GM12865 (cell line): ENCODE data around the gene SPTLC1.
"Not testable (repeated sequence)": the region's sequence is repeated elsewhere in the genome, so short reads cannot be mapped to it uniquely, and the experiment has no call there.

ENCODE experiments used
- DNase-seq: peaks from one replicate; pipeline ENCODE4 v3.0.0; 2010; ENCODE audit warnings: low read depth
- H3K4me3 ChIP-seq: 2 replicates; pipeline ENCODE4 v1.5.1; 2011; ENCODE audit warnings: mild to moderate bottlenecking, low read depth, low read length, control low read depth
- TF ChIP-seq, protein P1 (sequence below): IDR thresholded peaks from 2 replicates; pipeline ENCODE4 v1.5.1; 2011; ENCODE audit warnings: low read length, control low read depth, low read depth, inconsistent platforms; ENCODE audit not compliant: insufficient read depth; ENCODE audit errors: missing control alignments

The SPTLC1 gene

DNA sequence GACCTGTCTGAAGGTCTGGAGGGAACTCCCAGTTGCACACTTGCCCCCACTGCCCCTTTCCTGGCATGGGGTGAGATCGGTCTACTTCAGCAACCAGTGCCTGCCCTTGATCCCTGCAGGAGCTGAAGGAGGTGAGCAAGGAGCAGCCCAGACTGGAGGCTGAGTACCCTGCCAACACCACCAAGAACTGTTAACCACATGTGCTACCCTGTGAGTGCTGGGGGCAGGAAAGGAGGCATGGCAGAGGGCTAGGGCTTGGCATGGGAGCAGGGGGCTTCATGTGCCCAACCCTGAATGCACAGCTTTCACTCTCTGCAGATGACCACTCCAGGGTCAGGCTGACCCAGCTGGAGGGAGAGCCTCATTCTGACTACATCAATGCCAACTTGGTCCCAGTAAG is 17.3 kb upstream of the SPTLC1 start:
- no peak for DNase-seq
- TF ChIP-seq, protein P1, sequence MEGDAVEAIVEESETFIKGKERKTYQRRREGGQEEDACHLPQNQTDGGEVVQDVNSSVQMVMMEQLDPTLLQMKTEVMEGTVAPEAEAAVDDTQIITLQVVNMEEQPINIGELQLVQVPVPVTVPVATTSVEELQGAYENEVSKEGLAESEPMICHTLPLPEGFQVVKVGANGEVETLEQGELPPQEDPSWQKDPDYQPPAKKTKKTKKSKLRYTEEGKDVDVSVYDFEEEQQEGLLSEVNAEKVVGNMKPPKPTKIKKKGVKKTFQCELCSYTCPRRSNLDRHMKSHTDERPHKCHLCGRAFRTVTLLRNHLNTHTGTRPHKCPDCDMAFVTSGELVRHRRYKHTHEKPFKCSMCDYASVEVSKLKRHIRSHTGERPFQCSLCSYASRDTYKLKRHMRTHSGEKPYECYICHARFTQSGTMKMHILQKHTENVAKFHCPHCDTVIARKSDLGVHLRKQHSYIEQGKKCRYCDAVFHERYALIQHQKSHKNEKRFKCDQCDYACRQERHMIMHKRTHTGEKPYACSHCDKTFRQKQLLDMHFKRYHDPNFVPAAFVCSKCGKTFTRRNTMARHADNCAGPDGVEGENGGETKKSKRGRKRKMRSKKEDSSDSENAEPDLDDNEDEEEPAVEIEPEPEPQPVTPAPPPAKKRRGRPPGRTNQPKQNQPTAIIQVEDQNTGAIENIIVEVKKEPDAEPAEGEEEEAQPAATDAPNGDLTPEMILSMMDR, result no peak

DNA sequence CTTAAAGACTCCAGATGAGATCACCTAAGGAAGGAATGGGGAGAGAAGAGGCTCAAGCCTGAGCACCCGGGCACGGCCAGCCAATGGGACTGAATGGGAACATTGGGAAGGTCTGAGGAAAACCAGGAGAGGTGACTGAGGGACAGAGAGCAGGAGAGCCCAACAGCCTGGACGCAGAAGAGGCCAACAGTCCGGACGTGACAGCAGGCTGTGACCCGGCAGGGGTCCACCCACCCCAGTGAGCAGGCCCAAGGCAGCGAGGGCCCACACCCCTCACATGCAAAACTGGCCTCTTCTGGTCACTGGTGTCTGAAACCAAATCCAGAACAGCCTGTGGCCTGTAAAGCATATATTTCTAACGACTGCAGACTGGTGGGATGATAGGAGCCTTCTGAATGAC is 7.6 kb upstream of the SPTLC1 start:
- H3K4me3 ChIP-seq, result no peak overlapping the region
- TF ChIP-seq, protein P1, result no peak
- DNase-seq, result no peak

More for the DNA sequence above, 17.3 kb upstream of the SPTLC1 start:
- H3K4me3 ChIP-seq, result no peak overlapping the region

DNA sequence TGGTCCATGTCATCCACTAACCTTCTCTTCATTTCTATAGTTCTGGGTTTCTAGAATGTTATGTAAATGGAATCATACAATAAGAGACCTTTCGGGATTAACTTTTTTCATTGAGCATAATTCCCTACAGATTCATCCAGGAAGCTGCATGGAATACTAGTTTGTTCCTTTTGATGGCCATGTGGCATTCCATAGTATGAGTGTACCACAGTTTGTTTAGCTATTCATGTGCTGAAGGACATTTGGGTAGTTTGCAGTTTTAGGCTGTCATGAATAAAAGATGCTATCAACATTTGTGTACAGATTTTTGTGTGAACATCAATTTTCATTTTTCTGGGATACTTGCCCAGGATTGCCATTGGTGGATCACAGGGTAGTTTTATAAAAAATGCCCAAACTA is 6.8 kb upstream of the SPTLC1 start:
- no peak for DNase-seq
- H3K4me3 ChIP-seq, result no peak overlapping the region
- TF ChIP-seq, protein P1, result no peak

DNA sequence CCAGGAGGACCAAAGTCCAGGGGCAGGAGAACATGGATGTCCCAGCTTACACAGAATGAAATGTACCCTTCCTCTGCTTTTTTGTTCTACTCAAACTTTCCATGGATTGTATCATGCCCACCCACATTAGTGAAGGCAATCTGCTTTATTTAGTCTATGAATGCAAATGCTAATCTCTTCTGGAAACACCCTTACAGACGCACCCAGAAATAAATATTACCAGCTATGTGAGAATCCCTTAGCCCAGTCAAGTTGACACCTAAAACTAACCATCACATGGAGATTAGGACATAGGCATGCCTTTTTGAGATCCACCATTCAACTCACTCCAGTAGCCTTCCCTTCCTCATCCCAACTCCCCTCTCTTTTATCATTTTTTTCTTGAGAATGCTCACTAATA is 6.1 kb upstream of the SPTLC1 start:
- TF ChIP-seq, protein P1, result no peak

DNA sequence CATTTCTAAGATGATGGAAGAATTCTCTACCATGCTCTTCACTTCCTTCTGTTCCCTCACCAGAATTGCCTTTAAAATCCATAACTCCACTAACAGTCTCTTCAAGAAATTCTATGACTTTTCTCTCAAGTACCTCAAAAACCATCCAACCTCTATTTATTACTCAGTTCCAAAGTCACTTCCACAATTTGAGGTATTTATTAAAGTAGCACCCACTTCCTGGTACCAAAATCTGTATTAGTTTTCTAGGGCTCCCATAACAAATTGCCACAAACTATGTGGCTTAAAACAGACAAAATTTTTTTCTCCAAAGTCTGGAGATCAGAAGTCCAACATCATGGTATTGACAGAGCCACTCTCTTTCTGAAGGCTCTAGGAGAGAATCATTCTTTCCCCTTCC is 4.9 kb upstream of the SPTLC1 start:
- no peak overlapping the region for H3K4me3 ChIP-seq
- DNase-seq, result no peak
- TF ChIP-seq, protein P1, result no peak

More for the DNA sequence above, 6.1 kb upstream of the SPTLC1 start:
- no peak overlapping the region for H3K4me3 ChIP-seq
- no peak for DNase-seq

DNA sequence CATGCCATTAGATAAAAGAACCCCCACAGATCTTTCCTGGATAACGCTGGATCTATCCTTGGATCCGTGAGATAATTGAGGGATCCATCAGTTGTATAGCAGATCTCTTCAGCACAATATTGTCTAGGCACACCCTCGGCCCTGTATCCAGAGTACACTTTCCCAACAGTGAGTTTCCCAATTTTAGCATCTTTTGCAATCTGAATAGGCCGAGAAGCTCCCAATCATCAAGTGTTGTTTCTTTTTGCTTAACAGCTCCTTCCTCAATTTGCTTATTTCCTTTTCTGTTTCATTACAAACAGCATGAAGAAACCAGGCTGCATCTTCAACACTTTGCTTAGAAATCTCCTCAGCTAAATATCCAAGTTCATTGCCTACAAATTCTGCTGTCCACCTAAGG is 4.4 kb upstream of the SPTLC1 start:
- TF ChIP-seq, protein P1, result no peak
- no peak overlapping the region for H3K4me3 ChIP-seq
- DNase-seq, result no peak

DNA sequence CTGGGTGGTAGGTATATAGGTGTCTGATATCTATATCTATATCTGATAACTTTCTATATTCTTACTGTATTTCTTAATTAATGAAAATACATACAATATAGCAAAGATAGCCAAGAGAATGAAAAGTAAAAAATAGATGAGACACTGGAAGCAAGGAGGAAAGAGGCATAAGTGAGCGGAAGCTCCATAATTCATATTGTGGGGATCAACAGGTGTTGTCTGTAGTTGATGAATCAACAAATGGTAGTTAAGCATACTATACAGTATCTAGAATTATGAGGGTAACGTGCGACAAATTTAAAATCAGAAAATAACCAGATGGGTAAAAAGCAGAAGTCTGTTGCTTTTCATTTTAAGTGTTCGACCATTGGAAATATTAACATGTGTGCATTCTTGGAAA is 7.1 kb downstream of the SPTLC1 start:
- TF ChIP-seq, protein P1, result no peak
- no peak for DNase-seq

DNA sequence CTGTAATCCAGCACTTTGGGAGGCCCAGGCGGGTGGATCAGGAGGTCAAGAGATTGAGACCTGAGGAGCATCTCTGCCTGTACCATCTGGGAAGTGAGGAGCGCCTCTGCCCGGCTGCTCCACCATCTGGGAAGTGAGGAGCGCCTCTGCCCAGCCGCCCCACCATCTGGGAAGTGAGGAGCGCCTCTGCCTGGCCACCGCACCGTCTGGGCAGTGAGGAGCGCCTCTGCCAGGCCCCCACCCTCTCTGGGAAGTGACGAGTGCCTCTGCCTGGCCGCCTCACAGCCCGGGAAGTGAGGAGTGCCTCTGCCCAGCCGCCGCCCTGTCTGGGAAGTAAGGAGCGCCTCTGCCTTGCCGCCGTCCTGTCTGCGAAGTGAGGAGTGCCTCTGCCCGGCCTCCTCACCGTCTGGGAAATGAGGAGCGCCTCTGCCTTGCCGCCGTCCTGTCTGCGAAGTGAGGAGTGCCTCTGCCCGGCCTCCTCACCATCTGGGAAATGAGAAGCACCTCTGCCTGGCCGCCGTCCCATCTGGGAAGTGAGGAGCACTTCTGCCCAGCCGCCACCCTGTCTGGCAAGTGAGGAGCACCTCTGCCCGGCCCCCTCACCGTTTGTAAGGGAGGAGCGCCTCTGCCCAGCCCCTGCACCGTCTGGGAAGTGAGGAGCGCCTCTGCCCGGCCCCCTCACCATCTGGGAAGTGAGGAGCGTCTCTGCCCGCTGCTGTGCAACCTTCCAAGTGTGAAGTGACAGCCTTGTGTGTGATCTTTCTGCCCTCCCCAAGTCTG is 9.6 kb downstream of the SPTLC1 start:
- not testable (repeated sequence) for DNase-seq, H3K4me3 ChIP-seq

More for the DNA sequence above, 7.1 kb downstream of the SPTLC1 start:
- H3K4me3 ChIP-seq, result no peak overlapping the region

DNA sequence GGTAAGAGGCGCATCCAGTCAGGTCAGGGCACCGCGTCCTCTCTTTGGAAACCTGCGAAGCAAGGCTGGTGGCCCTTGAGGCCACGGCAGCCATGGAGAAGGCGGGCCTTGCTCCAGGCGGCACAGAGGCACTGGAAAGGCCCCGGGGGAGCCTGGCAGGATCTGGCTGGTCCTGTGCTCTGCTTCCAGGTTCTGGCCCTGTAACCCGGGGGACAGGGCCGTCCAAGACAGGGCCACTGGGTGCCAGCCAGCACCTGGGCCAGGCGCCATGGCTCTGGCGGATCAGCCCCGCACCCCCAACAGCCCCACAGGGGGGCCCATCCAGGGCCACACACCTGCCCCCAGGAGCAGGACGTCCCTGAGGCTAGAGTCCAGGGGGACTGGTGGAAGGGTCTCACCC is 11.6 kb downstream of the SPTLC1 start:
- not testable (repeated sequence) for H3K4me3 ChIP-seq, DNase-seq
